PFSK-1 (cell line): Measurements from ENCODE around the gene BSDC1.
A peak's percentile ranks its signal among the peaks of the same experiment; 100 is the strongest.

ENCODE experiments used
- FOXP2 ChIP-seq: optimal IDR thresholded peaks from 2 replicates; pipeline ENCODE3; 2011; ENCODE audit warnings: borderline replicate concordance, control low read depth, inconsistent platforms; ENCODE audit not compliant: insufficient read depth; ENCODE audit errors: extremely low read length, extremely low read depth
- POLR2AphosphoS5 ChIP-seq: IDR thresholded peaks from 2 replicates; pipeline ENCODE4 v1.6.1; 2012; ENCODE audit warnings: low read depth, mild to moderate bottlenecking, control low read depth, low read length, moderate library complexity
- REST ChIP-seq, 2 experiments: IDR thresholded peaks; 2 replicates each; pipeline versions ENCODE4 v1.6.1 to v1.8.0; 2011 to 2012; ENCODE audit warnings: low read depth in 2 of 2, low read length in 2 of 2, control low read depth in 1 of 2, inconsistent platforms in 1 of 2, mild to moderate bottlenecking in 1 of 2, moderate library complexity in 1 of 2; ENCODE audit not compliant: insufficient read depth in 1 of 2
- SIN3A ChIP-seq: IDR thresholded peaks from 2 replicates; pipeline ENCODE4 v1.6.1; 2012; ENCODE audit warnings: mild to moderate bottlenecking, low read length, moderate library complexity, borderline replicate concordance; ENCODE audit not compliant: insufficient read depth
- TAF1 ChIP-seq: IDR thresholded peaks from 2 replicates; pipeline ENCODE4 v1.6.1; 2012; ENCODE audit warnings: low read length, control low read depth, borderline replicate concordance; ENCODE audit not compliant: insufficient read depth

The BSDC1 gene

GRCh38 chr1:32334864-32335534 lies 59.2 kb downstream of the BSDC1 start:
- TF ChIP-seq POLR2AphosphoS5 (no peak), FOXP2 (peak; percentile 25)

- TF ChIP-seq POLR2AphosphoS5: no peak
- TF ChIP-seq FOXP2: no peak
- no peak for TF ChIP-seq REST (IDR thresholded peaks at IDR 0.05; ENCODE audit: insufficient read depth in 1 of 2, low read depth in 2 of 2, low read length in 2 of 2)
- TF ChIP-seq SIN3A: no peak
- TF ChIP-seq TAF1: no peak
These were observed 59.9 kb downstream of the BSDC1 start for GRCh38 chr1:32334274-32334861.

GRCh38 chr1:32333251-32333963 lies 60.8 kb downstream of the BSDC1 start:
- no peak for TF ChIP-seq REST (IDR thresholded peaks at IDR 0.05; ENCODE audit: insufficient read depth in 1 of 2, low read depth in 2 of 2, low read length in 2 of 2)

- TF ChIP-seq SIN3A: no peak
- TF ChIP-seq POLR2AphosphoS5: no peak
- TF ChIP-seq TAF1: no peak
- no peak for TF ChIP-seq REST (IDR thresholded peaks at IDR 0.05; ENCODE audit: insufficient read depth in 1 of 2, low read depth in 2 of 2, low read length in 2 of 2)
- TF ChIP-seq FOXP2: no peak
These were observed 61.8 kb downstream of the BSDC1 start for GRCh38 chr1:32332290-32333079.

GRCh38 chr1:32331549-32331948 lies 62.7 kb downstream of the BSDC1 start:
- TF ChIP-seq REST (IDR thresholded peaks at IDR 0.05; ENCODE audit: insufficient read depth in 1 of 2, low read depth in 2 of 2, low read length in 2 of 2) (no peak), TAF1 (no peak), FOXP2 (no peak), POLR2AphosphoS5 (no peak), SIN3A (no peak)
